Measurements from ENCODE around the gene CCL19. TPM values are rescaled to one million over a fixed set of nuclear protein-coding genes. Genes with fewer than 3 reads are reported as not detected.

The CCL19 gene
- total and polyA plus RNA-seq, 2 of the 8 experiments (the other 6 are each of a cell fraction or from before 2014, with no cell fraction given): not detected

- TF ChIP-seq CHD7 (IDR thresholded peaks at IDR 0.05; ENCODE audit: insufficient replicate concordance, low read length) (no peak), BCL11A (IDR thresholded peaks at IDR 0.05; ENCODE audit: low read depth in 2 of 2, low read length in 2 of 2) (no peak), SAP30 (IDR thresholded peaks at IDR 0.05; ENCODE audit: insufficient read depth, insufficient replicate concordance, low read length) (no peak), HDAC6 (IDR thresholded peaks at IDR 0.05; ENCODE audit: low read depth, low read length) (no peak)
Observed at GRCh38 chr9:34642679-34643078, 48.4 kb downstream of the CCL19 start (continued).
